Measurements from ENCODE around the gene FAM170B.

The FAM170B gene

DNA sequence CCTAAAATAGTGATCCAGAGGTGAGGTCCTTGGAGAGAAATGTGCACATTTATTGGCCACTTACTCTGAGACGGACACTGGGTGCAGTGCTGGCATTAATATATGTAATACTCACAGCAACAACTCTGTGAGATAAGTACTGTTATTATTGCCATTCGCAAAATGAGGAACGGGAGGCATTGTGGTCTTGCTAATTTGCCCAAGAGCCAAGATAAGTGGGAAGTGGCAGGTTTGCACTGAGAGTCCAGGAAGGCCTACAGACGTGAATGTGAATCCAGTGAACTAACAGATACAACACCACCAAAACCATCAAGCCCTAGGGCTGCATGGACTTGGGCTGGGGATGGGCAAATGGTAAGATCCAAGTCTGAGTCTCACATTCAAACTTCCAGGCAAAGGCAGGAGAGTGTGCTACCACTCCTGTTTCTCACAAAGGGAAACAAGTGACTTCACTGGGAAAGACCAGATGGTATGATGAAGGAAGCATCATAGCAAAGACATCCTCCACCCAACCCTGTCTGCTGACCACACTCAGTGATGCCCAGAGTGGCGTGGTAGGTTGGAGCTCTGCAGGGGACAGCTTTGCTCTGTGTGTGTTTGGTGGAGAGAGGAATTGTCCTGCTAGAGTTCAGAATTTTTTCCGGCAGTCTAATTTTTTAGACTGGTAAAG lies 35.1 kb upstream of the FAM170B start:
- peak; percentile 43 for DNase-seq

DNA sequence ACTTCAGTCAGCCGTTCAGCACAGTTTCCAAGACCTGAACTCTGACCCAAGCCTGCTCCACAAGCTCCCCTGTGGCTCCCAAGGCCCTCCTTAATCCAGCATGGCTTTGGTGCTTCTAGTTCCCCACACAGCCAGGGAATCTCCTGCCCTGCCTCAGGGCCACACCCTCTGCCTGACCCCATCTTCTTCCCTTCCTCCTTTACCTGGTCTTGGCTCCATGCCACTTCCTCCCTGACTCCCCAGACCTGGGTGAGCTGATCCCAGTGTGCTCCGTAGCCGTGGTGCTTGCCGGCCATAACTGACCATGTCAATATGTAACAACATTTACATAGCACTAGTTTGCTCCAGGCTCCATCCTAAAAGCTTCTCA lies 34.3 kb upstream of the FAM170B start:
- no peak for DNase-seq

DNA sequence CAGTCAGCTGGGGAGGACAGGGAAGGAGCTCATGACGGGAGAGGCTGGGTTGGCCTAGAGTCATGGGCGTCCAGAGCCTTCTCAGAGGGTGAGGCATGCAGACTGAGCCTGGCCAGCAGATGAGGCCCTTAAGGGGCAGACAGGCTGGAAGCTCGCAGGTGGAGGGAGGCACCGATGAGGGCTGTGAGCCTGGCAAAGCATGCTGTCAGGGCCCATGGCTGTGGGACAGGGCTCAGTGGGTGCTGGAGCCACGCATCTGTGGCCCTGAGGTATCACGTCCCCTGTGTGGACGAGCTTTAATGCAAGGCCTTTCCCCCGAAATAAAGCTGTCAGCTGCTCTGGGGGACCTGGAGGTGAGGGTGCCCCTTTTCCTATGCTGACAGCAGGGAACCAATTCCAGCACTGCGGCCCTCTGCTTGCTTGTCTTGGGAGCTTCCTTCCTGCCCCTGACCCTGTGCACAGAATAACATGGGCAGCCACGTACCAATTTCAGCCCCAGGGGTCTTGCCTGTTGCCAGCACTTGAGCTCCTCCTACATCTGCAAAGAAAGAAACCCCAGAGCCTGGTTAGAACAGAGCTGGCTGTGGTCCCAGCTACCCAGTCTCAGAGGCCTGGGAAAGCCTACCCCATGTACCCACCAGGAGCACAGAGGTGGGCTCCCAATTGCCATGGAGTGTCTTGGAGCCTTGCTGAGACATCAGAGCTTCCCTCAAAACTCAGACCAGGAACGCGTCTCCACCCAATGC lies 33.8 kb upstream of the FAM170B start:
- DNase-seq: no peak

DNA sequence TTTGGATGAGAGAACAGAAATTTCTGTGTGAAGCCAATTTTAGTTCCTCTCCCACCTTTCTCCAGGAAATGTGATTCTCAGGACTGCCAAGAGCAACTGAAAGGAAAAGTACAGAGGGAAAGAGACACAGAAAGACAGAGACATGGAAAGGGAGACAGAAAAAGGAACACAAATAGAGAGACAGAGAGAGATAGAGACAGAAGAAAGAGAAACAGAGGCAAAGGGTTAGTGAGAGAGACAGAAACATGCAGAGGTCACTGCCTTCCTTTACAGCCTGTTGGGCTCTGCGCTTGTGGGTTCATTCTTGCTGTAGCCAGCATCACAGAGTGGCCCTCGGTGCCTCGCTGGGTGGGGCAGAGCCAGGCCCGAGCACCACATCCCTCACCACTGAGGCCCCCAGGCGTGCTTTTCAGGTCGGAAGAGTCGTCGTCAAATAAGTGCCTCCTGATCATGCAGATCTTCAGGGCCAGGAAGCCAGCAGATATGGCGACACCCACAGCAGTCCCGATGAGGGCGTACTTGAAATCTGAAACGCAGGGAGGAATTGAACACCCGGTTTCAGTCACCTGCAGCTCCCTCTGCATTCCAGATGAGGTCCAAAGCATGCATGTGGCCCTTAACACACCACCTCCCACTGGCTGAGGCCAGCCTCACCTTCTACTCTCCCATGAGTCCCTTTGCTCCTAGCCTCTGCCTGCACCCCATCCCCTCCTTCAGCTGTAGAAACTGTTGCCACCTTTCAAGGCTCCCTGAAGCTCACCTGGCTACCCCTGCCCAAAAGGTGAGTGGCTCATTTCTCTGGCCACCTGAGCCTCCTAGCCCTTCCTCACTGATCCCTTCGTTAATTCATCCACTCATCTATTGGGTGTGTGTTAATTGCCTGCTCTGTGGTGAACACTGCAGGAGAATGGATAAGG lies 32.9 kb upstream of the FAM170B start:
- no peak for DNase-seq

DNA sequence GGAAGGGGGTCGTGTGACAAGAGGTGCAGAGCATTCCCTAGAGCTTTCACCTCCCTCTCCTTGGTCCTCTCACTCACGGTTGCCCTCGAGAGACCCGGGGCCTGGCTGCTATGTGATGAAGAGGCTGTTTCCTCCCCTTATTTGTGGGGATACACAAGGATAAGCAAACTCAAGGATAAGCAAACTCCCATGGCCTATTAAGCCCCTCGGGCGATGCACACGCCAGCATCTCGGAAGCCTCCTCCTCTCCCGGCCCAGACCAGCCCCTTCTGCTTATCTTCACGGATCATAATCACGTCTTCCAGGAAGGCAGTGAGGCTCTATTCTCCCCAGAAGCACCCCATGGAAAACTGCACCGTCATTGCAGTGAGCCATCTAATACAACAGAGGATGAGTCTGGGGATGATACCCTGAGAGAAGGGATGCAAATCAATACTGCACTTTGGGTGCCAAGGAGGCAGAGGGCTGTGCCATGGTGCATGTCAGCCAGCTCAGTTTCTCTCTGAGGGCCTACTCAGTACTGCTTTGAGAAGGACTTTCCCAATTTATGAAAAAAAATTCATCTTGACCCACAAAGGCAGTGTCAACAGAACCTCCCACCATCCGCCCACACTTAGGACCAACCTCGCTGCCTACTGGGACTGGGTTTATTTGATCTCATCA lies 32.1 kb upstream of the FAM170B start:
- DNase-seq: no peak

DNA sequence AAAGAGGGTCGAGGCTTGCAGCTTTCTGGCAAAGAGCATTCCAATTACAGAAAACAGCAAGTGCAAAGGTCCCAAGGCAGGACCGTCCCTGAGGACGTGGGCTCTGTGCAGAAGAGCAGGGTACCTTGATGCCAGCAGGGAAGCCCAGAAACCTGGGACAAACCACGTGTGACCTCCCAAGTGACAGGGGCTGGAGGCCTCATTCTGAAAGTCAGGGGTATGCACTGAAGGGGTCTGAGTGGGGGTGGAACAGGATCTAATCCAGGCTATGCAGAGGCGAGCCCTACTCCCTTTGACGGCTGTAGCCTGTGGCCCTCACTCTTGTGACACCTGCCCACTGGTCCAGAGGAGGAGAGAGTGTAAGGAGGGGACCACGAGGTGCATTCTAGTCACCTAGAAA lies 31.4 kb upstream of the FAM170B start:
- DNase-seq: no peak

DNA sequence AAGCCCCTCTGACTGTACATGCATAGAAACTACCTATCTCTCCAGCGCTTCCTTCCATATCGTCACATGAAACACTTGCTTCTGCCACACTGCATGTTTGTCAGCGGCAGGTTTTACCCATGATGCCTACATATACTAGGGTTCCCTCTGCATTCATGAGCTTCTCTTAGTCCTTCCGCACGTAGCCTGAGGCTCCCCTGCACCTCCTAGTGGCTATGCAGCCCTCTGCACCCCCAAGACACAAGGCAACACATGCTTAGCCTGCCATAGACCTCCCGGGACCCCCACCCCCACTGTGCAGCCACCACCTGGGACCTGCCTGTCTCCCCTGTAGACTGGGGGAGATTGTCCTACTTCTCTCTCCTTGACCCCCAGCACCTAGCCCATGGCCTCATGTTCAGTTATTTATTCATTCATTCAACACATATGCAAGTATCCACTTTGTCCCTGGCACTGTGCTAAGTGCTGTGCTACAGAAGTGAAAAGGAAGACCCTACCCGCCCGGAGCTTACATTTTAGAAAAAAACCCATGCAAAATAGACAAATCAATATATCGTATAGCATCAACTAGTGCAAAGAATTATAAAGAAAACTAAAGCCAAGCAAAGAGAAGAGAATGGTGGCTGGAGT lies 30.9 kb upstream of the FAM170B start:
- peak; percentile 76 for DNase-seq

DNA sequence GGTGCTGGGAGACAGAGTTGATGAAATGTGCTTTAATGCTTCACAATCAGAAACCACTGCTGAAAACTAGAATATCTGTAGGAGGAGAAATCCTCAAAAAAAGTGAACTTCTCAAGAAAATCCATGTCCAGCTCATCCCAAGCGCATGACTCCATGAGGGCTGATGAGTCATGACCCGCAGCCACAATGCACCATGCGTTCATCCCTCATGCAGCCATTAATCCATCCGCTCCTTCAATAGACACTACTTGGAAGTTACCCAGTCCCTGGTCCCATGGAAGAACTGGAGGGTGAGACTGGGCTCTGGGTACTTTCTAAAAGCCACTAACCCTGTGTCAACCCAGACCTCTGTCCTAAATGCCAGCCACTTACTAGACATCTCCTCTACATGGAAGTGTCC lies 29.9 kb upstream of the FAM170B start:
- no peak for DNase-seq

DNA sequence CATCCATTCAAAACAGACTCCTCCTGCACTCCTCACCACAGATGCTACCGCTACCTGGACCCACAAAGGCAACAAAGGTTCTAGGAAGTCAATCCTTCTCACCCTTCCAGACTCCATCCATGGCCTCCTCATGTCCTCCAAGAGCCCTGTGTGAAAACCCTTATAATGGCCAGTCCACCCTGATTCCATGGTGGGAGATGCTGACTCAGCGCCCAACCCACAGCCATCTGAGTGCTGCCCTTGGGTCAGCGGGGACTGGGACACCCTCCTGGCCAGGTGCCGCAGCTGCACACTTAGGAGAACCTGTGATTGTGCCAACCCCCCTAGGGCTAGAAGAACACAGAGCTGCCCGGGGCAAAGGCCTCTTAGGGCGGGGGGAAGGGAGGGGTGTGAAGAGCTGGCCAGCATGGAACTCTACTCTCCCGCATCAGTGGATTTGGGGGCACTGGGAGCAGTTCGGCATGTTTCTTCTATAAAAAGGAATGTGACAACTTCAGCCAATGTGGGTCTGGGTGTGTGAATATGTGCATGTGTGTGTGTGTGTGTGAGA lies 29.0 kb upstream of the FAM170B start:
- DNase-seq: no peak

DNA sequence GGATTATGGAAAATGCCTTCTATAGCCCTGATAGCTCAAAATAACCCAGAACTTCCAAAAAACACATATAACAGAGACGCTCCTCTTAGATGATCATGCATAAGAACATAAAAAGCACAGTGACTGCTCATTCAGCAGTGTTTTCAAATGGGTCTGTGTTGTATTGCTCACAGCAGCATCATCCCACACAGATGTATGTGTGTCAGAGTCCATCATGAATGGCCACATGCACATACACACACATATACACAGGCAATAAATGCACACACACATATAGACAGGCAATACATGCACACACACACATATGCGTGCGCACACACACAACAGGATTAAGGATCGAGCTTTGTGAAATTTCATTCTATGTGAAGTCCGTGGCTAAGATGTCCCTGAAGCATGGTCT lies 28.2 kb upstream of the FAM170B start:
- no peak for DNase-seq

DNA sequence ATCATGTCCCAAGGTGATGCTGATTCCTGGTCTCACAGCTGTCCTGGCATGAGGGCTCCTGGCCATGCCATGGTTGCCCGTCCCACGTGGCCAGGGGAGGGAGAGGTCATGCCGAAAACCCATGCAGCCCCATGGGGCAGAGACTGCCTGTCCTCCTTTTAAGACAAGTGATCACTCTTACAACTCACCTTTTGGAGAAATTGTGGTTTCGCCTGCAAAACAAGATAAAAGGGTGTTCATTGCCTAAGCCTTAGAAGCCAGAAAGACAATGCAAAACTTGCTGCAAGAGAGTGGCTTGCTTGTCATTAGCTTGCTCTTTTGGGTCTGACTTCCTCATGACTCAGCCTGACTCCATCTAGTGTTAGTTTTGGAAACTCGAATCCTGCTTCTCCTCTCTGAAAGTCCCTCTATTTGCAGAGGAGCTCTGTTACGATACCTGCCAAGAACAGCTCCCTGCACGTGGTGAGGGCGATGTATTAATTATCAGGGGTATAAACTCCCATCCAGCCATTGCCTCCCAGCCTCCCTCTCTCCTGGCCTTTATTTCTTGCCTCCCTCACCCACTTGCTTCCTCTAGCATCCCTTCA lies 27.7 kb upstream of the FAM170B start:
- peak; percentile 79 for DNase-seq

DNA sequence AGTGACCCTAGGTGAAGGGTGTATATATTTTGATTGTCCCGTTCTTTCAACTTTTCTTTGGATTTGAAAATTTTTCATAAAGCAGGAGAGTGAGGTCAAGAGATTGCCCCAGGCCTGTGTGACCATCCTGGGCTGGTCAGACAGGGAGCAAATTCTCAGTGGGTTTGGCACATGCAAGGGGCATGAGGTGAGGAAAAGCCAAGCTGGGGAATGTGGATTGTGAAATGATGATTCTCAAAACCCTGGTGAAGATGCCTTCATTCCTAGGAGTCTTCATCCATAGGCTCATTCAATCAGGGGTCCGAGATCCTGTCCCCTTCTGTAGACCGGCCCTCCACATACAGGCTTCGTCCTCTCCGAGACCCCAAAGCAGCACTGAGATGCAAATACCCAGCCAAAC lies 27.0 kb upstream of the FAM170B start:
- DNase-seq: no peak

DNA sequence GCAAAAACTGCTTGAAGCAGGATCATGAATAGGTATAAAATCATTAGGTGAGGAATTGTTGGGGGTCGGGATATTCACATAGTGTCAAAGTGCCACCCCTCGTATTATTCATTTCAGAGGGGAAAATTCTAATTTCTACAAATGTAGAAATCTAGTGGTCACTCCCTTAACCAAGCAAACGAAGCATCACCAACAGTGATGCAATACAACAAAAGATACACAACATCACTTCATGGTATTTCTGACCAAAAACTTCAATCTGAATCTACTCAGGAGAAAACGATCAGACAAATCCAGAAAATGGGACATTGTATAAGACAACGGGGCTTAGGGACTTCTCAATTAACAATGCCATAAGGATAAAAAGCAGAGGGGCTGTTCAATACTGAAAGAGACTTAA lies 26.3 kb upstream of the FAM170B start:
- no peak for DNase-seq

DNA sequence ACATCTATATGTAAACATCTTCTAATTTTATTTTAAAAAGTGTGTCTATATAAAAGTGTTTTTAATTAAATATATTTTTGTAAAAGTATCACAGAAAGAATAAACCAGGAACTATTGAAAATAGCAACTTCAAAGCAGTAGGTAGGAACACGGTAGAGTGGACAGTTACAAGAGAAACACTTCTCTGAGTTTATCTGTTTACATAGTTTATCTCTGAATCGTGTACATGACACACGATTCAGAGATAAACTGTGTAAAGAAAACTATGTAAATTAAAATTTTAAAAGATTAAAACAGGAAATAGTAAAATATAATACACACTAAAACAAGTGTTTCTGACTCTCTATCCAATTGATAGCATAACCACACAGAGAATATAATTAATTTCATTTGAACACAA lies 25.1 kb upstream of the FAM170B start:
- DNase-seq: no peak

DNA sequence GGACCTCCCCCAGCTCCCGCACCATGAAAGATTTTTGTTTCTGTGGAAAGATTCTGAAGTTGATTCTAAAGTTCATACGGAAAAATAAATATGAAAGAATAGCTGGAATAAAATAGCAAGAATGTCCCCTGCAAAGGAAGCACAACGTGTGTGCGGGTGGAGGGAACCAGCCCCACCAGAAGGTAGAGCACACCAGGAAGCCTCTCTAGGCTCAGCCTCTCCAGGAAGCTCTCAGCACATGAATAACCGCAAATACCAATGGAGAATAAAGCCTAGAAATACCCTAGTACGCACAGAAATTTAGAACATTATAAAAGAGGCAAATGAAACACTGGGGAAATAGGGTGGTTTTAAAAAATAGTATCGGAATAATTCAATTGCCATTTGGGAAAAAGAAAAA lies 24.6 kb upstream of the FAM170B start:
- no peak for DNase-seq

DNA sequence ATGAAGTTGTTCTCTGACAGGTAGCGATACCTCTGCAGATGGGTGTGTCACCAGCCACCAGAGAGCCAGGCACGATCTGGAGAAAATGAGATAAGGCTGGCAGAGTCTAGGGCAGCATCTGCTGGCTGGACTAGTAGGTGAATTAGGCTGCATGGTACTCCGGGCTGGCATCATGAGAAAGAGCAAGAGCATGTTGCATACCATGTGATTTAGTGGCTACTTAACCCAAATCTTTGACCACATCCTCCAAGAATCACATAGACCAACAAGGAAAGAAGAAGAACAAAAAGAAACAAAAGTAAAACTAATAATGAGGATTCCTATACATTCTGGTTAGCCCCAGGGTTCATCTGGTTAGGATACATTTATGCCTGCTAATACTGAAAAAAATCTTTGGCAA lies 23.4 kb upstream of the FAM170B start:
- no peak for DNase-seq

DNA sequence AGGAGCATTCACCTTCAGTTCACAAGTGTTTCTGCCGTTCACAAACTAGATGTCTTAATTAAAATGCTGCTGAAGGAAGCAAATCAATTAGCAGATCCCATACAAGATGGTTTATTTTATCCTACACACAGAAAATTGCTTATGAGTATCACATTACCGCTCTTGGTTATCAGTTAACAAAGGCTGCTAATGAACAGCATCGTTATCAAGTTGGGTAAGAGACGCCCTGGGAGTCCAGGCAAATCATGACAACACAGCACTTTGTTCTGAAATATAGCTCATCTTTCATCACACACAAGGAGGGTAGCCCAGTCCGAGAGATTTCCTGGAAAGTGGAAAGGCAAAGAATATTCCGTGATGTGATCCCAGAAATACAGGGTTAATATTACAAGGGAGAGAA lies 20.8 kb upstream of the FAM170B start:
- no peak for DNase-seq

DNA sequence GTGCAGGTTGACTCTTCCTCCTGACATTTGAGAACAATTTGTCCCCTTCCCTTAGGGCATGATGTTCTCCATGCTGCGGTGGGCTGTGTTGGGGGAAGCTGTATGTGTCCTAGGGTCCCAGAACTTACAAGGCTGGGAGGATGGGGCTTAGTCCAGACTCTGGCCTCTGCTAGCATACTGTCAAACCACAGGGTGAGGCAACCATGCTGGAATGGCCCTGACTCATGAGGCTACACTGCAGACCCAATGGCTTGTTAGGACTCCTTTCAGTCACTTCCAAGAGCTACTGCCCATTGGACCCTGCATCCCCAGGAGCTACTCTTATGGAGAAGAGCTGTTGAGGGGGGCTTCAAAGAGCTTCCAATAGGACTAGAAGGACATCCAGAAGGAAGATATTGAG lies 20.1 kb upstream of the FAM170B start:
- no peak for DNase-seq

DNA sequence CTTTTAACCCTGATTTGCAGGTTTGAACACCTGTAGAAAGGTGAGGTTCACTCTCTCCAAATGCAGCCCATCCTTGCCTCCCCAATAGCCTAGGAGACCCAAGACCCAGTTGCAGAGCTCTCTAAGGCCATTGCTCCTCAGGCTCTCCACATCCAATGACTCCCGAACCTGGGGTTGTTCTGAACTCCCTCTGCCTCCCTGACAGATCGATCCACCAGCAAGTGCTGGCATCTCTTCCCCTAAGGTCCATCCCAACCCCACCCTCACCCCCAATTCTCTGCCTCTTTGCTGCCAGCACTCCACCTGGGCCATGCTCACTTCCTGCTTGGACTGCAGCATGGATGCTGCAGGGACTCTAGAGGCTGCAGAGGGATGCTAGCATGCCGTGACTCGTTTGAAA lies 19.3 kb upstream of the FAM170B start:
- DNase-seq: no peak

DNA sequence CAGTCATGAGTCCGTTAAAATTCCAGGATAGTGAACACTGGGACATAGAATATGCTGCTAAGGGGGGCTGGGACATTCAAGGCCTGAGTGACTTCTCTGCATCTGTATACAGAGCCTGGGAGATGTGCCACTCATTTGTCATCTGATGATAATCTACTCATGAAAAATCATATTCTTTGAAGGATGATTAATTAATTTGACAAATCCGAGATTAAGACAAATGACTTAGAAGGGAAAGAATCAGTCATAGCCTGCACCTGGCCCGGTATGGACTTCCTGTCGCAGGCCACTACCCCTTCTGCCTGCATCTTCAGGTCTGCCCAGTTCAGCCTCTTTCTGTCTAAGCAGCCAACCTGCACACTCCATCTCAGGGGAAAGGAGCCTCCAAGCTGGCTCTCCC lies 18.8 kb upstream of the FAM170B start:
- DNase-seq: no peak

DNA sequence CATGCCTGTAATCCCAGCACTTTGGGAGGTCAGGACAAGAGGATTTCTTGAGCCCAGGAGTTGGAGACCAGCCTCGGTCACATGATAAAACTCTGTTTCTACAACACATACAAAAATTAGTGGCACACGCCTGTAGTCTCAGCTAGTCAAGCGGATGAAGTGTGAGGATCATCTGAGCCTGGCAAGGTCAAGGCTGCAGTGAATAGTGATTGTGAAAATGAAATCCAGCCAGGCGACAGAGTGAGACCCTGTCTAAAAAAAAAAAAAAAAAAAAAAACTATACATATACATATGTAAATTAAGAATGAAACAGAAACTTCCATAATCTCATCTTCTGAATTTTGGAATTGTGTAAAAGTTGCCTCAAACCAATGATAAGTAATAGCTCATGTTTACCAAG lies 18.2 kb upstream of the FAM170B start:
- no peak for DNase-seq

DNA sequence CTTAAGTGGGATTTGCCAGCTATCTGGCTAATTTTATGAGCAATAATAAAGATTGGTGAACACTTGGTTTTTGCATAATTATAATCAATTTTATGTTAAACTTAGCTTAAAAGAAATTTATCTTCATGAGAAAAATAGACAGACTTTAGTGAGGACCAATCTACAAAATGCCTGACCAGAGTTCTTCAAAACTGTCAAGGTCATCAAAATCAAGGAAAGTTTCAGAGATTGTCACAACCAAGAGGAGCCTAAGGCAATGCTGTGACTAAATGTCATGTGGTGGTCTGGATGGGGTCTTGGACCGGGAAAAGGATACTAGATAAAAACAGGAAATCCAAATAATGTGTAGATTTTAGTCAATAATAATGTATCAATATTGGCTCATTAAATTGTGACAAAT lies 17.7 kb upstream of the FAM170B start:
- DNase-seq: no peak
